HG02763 (cell line): ENCODE data around the gene LRCH4.
A peak's percentile ranks its signal among the peaks of the same experiment; 100 is the strongest.

ENCODE experiments used
- ATAC-seq: cut with Tn5 transposase; IDR thresholded peaks from one replicate; pipeline ENCODE4 v1.9.1; 2021; ENCODE audit warnings: mild to moderate bottlenecking, moderate library complexity; ENCODE audit not compliant: unreplicated experiment

Gene LRCH4

DNA sequence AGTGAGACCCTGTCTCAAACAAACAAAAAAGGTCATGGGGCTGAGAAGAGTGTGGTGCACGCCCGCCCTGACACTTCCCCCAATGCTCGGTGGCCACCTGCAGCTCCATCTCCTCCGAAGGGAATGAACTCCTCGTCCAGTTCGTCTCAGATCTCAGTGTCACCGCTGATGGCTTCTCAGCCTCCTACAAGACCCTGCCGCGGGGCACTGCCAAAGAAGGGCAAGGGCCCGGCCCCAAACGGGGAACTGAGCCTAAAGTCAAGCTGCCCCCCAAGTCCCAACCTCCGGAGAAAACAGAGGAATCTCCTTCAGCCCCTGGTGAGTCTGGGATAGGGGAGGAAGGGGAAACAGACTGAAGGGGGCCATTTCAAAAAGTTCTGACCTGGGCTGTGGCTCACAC is 20.4 kb upstream of the LRCH4 start:
- ATAC-seq, result no peak

DNA sequence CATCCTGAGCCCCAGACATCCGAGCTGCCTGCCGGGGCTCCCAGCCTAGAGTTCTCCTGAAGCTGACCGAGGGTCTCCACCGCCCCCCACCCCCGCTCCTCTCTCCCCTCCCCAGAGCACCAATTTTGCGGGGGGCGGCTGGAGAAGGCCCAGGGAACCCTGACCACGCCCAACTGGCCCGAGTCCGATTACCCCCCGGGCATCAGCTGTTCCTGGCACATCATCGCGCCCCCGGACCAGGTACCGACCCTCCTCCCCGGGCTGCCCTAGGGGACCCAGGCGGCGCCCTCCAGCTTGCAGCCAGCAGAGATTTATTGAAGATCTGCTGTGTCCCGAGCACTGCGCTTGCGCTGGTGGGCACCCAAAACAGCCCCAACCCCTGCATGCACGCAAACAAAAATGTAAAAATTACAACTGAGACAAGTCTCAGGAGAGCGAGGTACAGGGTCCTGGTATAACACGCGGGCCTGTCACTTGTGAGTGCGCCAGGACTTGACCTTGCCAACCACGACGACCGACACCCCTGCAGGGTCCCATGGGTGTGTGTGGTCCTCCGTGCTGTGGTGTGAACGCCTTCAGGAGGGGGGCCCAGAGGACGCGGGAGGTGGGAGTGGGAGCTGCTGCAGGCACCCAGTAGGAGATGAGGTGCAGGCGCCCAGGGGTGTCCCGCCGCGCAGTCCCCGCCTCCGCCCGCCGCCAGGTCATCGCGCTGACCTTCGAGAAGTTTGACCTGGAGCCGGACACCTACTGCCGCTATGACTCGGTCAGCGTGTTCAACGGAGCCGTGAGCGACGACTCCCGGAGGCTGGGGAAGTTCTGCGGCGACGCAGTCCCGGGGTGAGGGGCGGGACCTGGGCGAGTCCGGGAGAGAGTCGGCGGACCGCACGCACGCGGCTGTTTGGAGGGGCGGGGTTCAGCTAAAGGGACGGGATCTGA is 19.3 kb upstream of the LRCH4 start:
- no peak for ATAC-seq

DNA sequence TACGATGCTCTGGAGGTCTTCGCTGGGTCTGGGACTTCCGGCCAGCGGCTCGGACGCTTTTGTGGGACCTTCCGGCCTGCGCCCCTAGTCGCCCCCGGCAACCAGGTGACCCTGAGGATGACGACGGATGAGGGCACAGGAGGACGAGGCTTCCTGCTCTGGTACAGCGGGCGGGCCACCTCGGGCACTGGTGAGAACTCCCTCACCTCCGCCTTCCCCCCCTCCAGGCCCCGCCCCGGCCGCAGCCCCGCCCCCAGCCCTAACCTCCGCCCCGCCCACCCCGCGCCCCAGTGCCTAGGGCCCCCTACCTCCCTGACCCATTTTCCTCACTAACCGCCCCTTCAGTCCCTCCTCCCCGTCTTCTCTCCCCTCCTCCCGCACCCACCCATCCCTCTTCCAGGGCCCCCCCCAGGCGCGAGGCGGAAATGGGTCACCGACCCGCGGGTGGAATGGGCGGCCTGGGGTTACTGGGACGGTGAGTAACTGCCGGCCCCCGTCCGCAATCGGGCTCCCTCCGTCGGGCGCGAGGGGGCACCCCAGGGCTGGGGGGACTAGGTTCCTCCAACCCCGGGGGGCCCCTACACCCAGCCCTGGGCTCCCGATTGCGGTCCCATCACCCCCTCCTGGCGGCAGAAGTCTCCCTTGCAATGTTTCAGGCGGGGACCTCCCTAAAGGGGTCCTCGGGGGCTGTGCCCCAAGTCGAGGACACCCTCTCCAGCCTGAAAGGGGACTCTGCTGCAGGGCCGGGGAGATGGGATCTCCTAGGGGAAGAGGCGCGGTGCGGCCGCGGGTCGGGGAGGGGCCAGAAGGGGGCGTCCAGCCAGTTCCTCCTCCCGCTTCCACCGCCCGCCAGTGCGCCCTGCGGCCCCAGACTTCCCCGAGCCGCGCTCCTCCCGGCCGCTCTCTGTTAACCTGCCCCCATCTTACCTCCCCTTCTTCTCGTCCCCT is 18.4 kb upstream of the LRCH4 start:
- peak; percentile 55 for ATAC-seq

DNA sequence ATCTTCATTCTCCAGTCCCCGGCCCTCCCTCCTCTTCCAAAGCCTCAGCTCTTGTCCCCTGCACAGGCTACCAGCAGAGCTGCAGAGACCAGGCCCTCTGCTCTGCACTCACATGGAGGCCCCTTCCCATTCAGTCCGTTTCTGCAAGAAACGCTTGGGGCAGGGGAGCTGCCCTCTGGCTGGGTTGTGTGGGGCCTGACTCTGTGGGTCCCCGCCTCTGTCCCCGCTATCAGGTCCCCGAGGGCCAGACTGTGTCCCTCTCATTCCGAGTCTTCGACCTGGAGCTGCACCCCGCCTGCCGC is 17.7 kb upstream of the LRCH4 start:
- no peak for ATAC-seq

DNA sequence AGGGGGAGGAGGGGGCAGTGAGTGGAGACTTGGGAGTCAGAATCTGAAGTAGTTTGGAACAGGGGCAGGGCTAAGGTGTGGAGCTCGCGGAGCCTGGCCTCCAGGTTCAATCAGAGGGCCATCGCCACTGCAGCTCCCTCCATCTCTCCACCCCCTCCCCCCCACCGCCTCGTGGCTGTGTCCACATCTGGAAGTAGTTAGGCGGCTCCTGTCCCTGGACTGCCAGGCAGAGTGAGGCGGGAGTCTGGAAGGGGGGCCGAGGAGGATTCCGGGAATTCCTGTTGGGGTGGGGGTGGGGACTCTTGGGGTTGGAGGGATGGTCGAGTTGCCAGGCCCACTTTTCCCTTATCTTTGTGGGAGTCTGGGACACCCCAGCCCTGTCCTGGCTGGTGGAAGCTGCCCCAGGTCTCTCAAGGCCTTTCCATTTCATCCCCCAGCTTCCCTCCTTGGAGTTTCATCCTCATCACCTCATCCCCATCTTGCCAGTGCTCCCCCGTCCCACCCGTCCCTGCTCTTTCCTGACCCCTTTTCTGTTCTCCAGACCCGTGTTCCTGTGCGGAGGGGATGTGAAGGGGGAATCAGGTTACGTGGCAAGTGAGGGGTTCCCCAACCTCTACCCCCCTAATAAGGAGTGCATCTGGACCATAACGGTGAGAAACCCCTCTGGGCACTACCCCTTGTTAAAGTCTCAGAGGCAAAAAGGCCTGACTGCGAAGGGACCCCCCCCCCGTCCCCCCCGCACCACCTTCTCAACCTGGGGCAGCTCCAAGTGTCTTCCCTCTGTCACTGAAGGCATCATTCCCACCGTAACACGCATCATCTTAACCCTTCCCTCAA is 17.2 kb upstream of the LRCH4 start:
- ATAC-seq, result no peak

DNA sequence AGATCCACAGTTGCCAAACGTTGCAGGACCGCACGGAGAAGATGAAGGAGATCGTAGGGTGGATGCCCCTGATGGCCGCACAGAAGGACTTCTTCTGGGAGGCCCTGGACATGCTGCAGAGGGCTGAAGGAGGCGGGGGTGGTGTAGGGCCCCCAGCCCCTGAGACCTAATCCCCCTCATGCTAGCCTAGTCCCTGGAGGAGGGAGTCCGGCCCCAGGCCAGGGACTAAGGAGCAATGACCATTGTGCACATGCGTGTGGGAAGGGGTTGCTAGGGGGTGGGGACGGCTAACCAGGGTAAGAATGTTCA is 14.8 kb upstream of the LRCH4 start:
- ATAC-seq, result no peak

DNA sequence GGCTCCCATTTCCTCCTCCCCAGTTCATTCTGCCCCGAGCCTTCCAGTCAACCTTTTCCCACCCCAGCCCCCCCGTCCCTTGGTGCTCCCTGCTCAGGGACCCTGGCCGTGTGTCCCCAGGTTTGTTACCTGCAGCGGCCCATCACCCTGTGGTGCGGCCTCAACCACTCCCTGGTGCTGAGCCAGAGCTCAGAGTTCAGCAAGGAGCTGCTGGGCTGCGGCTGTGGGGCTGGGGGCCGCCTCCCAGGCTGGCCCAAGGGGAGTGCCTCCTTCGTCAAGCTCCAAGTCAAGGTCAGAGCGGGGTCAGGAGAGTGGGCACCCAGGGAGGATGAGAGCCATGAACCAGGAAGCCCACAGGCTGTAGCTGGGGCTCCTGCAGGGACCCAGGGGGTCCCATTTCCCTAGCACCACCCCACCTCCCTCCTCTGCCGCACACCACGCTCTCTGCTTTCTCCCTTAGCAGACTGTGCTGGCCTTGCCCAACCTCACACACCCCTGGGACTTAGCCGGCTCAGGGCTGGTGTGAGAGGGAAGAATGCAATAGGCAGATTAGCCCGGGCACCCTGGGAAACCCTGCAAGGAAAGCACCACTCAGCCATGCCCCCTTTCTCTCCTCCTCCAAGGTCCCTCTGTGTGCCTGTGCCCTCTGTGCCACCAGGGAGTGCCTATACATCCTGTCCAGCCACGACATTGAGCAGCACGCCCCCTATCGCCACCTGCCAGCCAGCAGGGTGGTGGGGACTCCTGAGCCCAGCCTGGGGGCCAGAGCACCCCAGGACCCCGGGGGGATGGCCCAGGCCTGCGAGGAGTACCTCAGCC is 14.2 kb upstream of the LRCH4 start:
- ATAC-seq, result no peak

DNA sequence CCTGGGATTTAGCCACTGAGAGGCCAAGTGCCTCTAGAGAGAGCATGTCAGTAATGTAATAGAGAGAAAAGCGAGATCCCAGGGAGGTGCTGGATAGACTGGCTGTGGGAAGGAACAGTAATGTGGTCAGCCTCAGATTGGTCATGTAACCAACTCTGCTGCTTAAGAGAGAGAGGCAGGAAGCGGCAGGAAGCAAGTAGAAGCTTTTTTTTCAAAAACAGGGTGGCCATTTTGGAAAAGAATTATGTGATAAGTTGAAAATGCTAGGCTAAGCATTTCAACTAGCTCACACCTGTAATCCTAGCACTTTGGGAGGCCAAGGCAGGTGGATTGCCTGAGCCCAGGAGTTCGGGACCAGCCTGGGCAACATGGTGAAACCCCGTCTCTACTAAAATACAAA is 12.5 kb upstream of the LRCH4 start:
- no peak for ATAC-seq

DNA sequence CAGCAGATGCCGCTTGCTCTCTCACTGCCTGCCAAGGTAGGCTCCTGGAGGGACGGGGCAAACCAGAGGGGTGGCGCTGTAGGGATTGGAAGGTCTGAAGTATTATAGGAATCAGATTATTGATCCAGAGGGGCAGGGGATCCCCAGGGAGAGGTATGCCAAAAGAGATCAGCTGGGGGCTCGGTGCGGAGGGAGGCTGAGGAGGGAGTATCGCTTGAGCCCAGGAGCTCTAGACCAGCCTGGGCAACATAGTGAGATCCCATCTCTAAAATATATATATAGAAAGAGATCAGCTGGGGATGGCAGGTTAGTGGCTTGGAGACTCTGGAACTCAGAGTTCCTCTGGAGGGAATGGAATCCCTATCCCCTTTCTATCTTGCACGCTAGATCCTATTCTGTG is 9.3 kb upstream of the LRCH4 start:
- ATAC-seq, result no peak

DNA sequence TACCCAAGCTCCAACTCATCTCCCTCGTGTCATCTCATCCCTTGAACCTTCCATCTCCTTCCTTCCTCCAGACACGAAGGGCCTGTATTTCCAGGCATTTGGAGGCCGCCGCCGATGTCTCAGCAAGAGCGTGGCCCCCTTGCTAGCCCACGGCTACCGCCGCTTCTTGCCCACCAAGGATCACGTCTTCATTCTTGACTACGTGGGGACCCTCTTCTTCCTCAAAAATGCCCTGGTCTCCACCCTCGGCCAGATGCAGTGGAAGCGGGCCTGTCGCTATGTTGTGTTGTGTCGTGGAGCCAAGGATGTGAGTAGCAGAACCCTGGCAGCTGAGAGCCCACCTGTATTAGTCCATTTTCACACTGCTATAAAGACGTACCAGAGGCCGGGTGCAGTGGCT is 5.7 kb upstream of the LRCH4 start:
- ATAC-seq, result no peak

DNA sequence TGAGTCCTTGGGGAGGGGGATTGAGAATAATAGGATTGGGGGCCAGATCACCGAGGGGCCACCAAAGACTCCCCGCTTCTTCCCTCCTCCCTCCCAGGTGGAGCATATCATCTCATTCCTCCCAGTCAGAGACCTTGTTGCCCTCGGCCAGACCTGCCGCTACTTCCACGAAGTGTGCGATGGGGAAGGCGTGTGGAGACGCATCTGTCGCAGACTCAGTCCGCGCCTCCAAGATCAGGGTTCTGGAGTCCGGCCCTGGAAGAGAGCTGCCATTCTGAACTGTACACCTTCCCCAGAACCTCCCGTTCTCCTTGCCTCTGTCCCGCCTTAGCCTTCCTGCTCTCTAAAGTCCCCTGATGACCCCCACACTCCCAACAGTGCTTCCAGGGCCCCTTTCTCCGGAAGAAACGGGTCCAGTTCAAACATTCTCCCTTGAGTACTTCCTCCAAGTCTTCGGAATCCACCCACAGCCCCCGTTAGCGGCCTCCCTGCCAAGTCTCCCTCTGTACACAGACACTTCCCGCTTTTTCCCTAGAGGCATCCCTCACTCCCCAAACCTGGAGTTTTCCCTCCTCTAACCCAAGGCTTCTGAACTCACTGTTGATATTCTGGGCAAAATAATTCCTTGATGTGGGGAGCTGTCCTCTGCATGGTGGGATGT is 4.3 kb upstream of the LRCH4 start:
- no peak for ATAC-seq

DNA sequence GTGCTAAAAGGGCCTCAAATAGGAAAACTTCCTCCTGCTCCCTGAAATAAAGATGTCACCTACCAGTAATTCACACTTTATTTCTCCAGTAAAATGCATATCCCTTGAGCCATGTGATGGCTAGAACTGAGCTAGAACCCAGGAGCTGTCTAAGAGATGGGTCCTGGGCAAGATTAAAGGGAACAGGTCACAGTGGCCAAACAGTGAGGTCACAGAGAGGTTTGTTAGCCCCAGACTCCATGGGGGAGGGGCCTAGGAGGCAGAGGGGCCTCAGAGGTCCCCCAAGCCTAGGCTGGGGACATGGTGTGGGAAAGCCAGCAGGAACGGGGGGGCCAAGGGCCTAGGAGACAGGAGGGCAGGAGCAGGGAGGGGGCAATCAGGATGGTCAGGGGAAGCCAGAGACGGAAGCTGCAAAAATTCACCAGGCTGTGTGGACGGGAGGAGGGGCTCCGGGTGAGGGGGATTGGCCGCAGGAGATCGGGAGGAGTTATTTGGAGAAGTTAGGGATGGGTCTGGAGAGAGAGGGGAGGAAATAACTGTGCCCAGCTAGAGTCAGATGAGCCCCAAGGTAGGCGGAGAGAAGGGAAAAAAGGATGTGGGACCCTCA is 3.5 kb upstream of the LRCH4 start:
- ATAC-seq, result no peak

DNA sequence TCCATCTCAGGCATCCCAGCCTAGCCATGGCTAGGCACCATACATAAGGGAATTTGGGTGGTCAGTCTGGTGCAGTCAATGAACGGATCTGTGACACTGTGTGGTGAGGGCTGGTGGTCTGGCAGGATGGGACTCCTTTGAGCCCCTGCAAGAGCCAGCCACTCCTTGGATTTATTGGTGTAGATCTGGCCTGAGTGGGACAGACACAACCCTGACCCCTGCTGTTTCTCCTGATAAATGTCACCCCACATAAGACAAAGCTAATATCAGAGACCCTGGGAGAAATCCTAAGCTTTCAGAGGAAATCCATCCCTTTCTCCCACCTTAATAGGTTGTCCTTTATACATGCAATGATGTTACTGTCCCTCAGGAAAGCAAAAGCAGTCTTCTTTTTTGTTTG is 2.5 kb upstream of the LRCH4 start:
- no peak for ATAC-seq

DNA sequence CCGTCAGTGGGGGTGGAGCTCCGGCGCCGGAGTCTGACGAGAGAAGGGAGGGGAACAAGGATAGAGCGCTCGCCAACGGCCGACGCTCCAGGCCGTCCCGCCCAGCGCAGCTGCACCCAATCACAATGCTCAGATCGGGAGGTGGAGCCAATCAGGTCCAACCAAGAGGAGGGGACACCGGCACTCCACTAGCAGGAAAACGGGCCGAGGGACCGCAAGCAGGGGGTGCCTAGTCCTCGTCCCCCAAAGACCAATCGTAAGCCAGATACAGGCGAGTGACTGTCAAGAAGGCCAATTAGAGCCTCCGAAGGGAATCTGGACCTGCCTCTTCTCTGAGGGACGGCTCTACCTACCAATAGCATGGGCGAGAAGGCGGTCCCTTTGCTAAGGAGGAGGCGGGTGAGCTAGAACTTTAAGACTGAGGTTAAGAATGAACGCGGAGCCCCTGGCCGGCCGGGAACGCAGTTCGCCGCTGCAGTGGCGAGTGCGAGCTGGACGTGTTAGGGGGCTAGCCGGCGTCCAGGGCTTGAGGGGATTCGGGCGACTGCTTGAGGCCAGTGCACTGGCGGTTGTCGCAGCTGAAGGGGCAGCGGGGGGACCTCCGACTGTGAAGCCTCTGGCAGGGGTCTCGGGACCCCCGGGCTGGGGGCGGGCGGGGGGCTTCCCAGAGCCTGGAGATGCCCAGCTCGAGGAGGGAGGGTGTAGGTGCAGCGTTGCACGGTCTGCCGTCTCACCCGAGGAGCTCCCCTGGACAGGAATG is 517 bp upstream of the LRCH4 start, which contains the start of gene FBXO24:
Gene FBXO24 (plus strand): TSS at position 63 of the 760 bp plus-strand sequence. CDS start 298 bp downstream, at position 361.
- ATAC-seq, result peak; percentile 84

DNA sequence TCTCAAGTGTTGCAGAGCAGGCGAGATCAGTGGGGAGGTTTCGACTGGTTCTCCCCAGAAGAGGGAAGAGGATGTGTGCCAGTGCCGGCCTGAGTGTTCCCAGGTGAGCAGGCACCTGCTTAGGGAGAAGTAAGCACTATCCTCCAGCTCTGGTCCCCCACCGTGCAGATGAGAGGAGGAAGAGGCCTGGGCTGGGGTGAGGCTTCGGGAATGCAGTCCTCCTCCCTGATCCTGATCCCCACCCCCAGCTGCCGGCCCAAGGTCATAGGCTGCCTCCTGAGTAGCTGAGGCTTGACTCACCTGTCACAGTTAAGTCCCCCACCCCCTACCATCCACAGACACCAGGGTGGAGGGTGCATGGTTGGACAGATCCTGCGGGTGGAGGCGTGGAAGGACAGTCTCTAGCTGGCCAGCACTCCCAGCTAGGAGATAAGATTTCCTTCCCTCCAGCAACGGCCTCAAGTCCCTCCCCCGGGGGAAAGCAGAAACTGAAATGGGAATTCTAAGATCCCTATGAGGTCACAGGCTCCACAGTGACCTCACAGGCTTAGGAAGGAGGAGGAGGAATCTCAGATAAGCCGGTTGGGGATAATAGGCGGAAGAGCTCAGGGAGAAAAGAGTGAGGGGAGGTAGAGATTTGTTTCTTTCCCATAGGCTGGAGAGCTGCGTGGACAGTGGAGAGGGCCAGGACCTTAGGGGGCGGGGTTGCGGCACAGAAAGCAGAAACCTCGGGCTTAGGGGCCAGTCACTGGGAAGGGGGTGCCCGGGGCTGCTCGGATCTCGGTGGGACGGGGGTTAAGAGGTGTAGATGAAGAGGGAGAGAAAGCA is 1.0 kb downstream of the LRCH4 start:
- ATAC-seq, result no peak

DNA sequence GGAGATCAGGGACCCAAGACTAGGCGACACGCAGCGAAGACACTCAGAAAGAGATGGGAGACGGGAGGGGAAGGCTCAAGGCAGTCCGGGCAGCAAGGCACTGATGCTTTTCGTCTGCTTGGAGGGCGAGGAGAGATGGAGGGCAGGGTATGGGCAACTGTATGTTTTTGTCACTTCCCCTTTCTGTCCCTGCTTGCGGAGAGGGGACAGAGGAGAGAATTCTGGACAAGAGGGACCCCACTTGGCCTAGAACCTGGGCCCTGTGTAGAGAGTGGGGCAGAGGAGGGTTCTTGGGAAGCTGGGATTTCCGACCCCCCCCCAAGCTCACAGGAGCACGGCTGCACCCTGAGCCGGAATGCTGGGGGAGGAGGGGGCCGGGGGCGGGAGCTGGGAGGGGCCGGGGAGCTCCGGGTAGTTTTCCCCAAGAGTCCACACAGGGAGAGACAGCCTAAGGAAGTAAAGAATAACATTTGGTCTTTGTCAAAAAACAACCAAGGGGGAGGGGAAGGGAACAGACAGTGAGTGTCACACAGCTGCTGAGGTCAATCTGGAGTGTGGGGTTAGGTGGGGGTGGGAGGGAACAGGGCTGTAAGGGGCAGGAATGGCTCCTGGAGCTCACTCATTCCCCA is 1.8 kb downstream of the LRCH4 start:
- no peak for ATAC-seq
